GM12892 (cell line): ENCODE measurements around the gene SLC66A2.

Source experiments
- DNase-seq: peaks from one replicate; pipeline ENCODE4 v3.0.0; 2011; ENCODE audit not compliant: insufficient read length
- FAIRE-seq: peaks from 2 replicates; lab custom pipeline; 2011; peaks lifted over from hg19 to GRCh38; lab: Jason Lieb, UNC
- POLR2A ChIP-seq: IDR thresholded peaks from 2 replicates; pipeline ENCODE4 v1.6.1; 2011; ENCODE audit warnings: low read depth, low read length, control low read depth
- POLR2AphosphoS5 ChIP-seq: IDR thresholded peaks from 2 replicates; pipeline ENCODE4 v1.6.1; 2011; ENCODE audit warnings: low read depth, low read length, control low read depth
- TAF1 ChIP-seq: IDR thresholded peaks from 2 replicates; pipeline ENCODE4 v1.6.1; 2011; ENCODE audit warnings: low read depth, mild to moderate bottlenecking, control low read depth, low read length, borderline replicate concordance

Gene SLC66A2

GRCh38 chr18:79955302-79956075 lies 4.0 kb upstream of the SLC66A2 start:
- no peak for DNase-seq
- no peak for FAIRE-seq
- TF ChIP-seq TAF1 (no peak), POLR2AphosphoS5 (no peak)

- FAIRE-seq (no peak), DNase-seq (no peak)
- TF ChIP-seq TAF1 (no peak), POLR2A (no peak), POLR2AphosphoS5 (no peak)
Measured at GRCh38 chr18:79954791-79955190, 3.3 kb upstream of the SLC66A2 start.

- TF ChIP-seq POLR2A (no peak), TAF1 (no peak), POLR2AphosphoS5 (no peak)
- no peak for DNase-seq
- peak; percentile 9 for FAIRE-seq
Measured at GRCh38 chr18:79953971-79954651, 2.7 kb upstream of the SLC66A2 start.

- FAIRE-seq, result no peak
- no peak for TF ChIP-seq TAF1
- no peak for TF ChIP-seq POLR2A
- TF ChIP-seq POLR2AphosphoS5, result no peak
- no peak for DNase-seq
Measured at GRCh38 chr18:79952996-79953559, 1.6 kb upstream of the SLC66A2 start.

GRCh38 chr18:79952456-79952995 lies 1.1 kb upstream of the SLC66A2 start:
- no peak for FAIRE-seq
- DNase-seq, result no peak
- TF ChIP-seq TAF1 (no peak), POLR2A (no peak), POLR2AphosphoS5 (no peak)

DNA sequence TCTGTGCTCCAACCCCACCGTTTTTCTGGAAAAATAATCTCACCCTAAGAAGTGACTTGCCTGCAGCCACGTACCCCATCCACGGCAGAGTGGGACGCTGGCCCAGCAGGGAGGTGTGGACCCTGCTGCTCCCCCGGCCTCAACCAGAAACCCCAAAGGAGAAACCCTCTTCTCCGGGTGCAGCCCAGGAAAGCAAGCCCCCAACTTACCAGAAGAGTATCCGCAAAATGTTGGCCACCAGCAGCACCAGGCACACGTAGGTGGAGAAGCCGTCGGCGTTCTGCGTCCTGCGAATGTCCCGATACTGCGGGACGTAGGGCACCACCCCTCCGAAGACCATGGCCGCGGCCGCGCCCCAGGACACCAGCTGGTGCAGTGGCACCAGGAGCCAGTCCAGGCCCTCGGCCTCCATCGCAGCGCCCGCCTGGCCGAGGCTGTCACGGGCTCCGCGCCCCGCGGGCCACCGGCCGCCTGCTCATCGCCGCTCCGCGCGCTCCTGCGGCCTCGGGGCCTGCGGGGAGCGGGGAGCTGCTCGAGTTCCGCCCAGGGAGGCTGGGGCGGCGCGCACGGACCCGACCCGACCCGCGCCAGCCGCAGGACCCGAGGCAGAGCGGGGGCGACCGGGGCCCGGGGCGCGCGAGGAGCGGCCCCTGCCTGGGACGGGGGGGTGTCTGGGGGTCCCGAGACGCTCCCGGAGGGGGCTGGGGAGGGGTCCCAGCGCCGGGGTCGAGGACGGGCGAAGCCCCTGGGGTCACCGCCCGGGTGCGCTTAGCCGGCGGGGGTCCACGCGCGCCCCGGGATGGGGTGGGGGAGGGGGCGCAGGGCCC lies 725 bp downstream of the SLC66A2 start:
- FAIRE-seq (no peak), DNase-seq (no peak)
- TF ChIP-seq POLR2AphosphoS5 (no peak), POLR2A (no peak), TAF1 (no peak)

DNA sequence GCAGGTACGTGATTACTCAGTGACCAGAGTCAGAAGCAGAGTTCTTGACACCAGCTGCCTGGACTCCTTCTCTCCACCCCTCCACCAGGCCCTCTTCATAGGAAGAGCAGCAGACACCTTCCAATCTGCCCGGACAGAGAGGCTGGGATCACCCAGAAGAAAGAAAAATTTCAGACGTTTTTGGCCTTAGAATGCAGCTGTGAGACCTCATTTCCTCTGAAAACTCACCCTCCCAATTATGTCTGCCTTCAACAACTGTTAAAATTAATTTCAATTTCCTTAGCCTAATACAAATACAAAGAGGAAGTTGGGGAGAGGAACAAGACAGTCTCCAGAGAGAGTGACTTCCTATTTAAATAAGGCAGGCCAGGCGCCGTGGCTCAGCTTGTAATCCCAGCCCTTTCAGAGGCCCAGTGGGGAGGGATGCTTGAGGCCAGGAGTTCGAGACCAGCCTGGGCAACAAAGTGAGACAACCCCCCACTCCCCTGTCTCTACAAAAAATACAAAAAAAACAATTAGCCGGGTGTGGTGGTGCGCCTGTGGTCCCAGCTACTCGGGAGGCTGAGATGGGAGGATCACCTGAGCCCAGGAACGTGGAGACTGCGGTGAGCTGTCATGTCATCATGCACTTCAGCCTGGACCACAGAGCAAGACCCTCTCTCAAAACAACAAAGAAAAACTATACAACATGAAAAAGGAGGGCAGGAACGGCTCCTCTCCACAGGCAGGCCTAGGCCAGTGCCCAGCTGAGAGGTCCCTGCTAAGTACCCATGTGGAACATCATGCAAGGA lies 1.6 kb downstream of the SLC66A2 start:
- TF ChIP-seq POLR2A (no peak), POLR2AphosphoS5 (no peak), TAF1 (no peak)
- FAIRE-seq (peak; percentile 69), DNase-seq (no peak)

DNA sequence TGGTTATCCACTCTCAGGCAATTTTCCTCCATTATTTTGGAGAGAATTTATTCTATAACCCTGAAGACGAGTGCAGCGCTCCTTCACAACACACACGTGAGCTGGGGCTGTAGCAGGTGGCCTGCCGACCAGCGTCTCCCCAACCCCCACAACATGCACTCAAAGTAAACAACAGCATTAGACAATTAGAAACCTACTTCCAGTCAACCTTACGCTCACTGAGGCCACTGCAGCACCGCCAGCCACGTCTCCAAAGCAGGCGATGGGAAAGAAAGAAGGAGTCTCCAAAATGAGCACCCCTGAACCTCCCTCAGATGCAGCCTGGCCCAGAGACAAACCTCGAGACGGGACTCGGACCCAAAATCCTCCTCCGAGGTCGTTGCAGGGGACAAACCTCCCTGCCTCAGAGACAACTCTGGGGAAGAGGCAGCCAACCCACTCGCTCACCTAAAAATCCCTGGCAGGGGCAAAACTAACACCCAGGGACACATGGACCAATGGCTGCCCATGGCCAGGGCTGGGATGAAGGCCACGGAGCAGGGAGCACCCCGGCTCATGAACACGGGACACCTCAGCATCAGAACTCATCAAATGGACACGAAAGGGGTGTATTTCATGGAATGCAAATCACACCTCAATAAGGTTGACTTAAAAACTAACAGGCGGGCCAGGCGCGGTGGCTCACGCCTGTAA lies 2.6 kb downstream of the SLC66A2 start:
- DNase-seq, result no peak
- FAIRE-seq, result no peak
- no peak for TF ChIP-seq TAF1
- TF ChIP-seq POLR2AphosphoS5, result no peak
- no peak for TF ChIP-seq POLR2A

DNA sequence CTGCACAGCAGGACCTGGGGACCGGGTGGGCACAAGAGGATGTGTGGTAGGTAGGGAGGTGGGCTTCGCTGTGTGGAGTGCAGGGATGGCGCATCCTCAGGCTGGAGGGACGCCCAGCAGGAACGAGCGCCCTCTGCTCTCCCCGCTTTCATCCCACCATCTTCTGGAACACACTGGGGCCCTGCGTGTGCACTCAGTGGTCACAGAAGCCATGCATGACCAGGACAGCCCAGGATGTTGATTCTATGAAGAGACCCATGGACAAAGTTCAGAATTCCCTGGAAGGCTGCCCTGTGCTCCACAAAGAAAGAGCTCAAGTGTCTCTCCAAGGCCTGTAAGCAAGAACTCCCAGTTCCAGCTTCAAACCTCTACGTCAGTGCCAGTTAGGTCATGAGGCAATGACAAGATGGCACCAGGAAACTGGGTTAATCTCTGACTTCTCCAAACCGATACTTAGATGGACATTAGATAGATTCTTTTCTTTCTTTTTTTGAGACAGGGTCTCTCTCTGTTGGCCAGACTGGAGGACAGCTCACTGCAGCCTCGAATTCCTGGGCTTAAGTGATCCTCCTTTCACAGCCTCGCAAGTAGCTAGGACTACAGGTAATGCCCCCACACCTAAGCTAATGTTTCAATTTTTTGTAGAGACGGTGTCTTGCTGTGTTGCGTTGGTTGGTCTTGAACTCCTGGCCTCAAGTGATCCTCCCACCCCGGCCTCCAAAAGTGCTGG lies 3.4 kb downstream of the SLC66A2 start:
- TF ChIP-seq POLR2AphosphoS5 (no peak), POLR2A (no peak), TAF1 (no peak)
- DNase-seq (no peak), FAIRE-seq (no peak)
